GM12892 (cell line): ENCODE results near the gene MAGEB3.

Experiments used
- POLR2A ChIP-seq: IDR thresholded peaks from 2 replicates; pipeline ENCODE4 v1.6.1; 2011; ENCODE audit warnings: low read depth, low read length, control low read depth
- POLR2AphosphoS5 ChIP-seq: IDR thresholded peaks from 2 replicates; pipeline ENCODE4 v1.6.1; 2011; ENCODE audit warnings: low read depth, low read length, control low read depth
- TAF1 ChIP-seq: IDR thresholded peaks from 2 replicates; pipeline ENCODE4 v1.6.1; 2011; ENCODE audit warnings: low read depth, mild to moderate bottlenecking, control low read depth, low read length, borderline replicate concordance

DNA sequence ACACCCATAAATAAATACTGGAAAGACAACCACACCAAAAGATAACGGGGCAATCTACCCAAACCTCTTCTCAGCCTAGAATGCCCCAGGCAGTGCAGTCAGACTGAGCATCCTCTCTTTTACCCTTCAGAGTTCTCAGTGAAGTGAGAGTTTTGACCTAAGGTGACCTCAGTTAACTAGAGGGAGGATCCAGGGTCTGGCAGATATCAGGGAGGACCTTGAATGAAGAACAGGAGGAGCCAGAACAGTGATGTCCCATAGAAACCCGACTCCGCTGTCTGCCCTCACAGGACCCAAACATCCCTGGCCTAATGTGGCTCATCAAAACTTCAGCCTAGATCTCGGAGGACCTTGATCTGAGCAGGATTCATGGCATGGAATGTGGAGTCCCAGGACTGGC, at the start of gene MAGEB3:
- TF ChIP-seq POLR2A (no peak), TAF1 (no peak), POLR2AphosphoS5 (no peak)
